GM12865 (cell line): ENCODE data around the gene GNA14.

Experiments used
- DNase-seq: peaks from one replicate; pipeline ENCODE4 v3.0.0; 2010; ENCODE audit warnings: low read depth
- H3K4me3 ChIP-seq: 2 replicates; pipeline ENCODE4 v1.5.1; 2011; ENCODE audit warnings: mild to moderate bottlenecking, low read depth, low read length, control low read depth
- CTCF ChIP-seq: IDR thresholded peaks from 2 replicates; pipeline ENCODE4 v1.5.1; 2011; ENCODE audit warnings: low read length, control low read depth, low read depth, inconsistent platforms; ENCODE audit not compliant: insufficient read depth; ENCODE audit errors: missing control alignments

Gene GNA14

GRCh38 chr9:77677957-77678535, 29.9 kb upstream of the GNA14 start:
- DNase-seq, result no peak
- no peak for TF ChIP-seq CTCF
- no peak overlapping the region for H3K4me3 ChIP-seq

GRCh38 chr9:77677397-77677796, 29.3 kb upstream of the GNA14 start:
- DNase-seq, result no peak
- H3K4me3 ChIP-seq, result no peak overlapping the region
- no peak for TF ChIP-seq CTCF

GRCh38 chr9:77673941-77674791, 26.0 kb upstream of the GNA14 start:
- TF ChIP-seq CTCF, result no peak
- DNase-seq, result no peak
- H3K4me3 ChIP-seq, result no peak overlapping the region

- DNase-seq, result no peak
- TF ChIP-seq CTCF, result no peak
Measured at GRCh38 chr9:77672183-77672582, 24.1 kb upstream of the GNA14 start.

GRCh38 chr9:77667151-77667550, 19.0 kb upstream of the GNA14 start:
- no peak for DNase-seq
- TF ChIP-seq CTCF, result no peak
- H3K4me3 ChIP-seq, result no peak overlapping the region

More at GRCh38 chr9:77672183-77672582, 24.1 kb upstream of the GNA14 start:
- H3K4me3 ChIP-seq, result no peak overlapping the region

- no peak for DNase-seq
- H3K4me3 ChIP-seq, result no peak overlapping the region
- TF ChIP-seq CTCF, result no peak
Measured at GRCh38 chr9:77663754-77664153, 15.6 kb upstream of the GNA14 start.
